ENCODE data around the gene EN2.

DNA sequence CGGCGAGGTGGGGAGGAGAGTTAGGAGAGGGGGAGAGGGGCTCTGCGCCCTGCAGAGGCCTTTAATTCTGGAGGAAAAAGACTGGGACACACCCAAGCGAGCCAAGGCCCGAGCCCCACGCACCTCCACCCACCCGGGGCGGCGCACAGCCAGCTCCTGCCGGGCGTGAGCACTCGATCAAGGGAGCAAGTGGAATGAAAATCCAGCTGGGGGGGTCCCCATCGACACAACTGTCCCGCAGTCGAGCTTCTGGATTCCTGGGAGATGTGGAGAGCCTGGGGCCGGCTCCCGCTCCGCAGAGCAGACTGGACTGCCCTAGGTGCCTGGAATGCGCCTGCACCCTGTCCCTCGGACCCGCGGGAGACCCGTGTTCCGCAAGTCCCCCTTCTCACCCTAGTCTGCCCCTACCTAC lies 7.4 kb upstream of the EN2 start:
- TF ChIP-seq, protein P1, sequence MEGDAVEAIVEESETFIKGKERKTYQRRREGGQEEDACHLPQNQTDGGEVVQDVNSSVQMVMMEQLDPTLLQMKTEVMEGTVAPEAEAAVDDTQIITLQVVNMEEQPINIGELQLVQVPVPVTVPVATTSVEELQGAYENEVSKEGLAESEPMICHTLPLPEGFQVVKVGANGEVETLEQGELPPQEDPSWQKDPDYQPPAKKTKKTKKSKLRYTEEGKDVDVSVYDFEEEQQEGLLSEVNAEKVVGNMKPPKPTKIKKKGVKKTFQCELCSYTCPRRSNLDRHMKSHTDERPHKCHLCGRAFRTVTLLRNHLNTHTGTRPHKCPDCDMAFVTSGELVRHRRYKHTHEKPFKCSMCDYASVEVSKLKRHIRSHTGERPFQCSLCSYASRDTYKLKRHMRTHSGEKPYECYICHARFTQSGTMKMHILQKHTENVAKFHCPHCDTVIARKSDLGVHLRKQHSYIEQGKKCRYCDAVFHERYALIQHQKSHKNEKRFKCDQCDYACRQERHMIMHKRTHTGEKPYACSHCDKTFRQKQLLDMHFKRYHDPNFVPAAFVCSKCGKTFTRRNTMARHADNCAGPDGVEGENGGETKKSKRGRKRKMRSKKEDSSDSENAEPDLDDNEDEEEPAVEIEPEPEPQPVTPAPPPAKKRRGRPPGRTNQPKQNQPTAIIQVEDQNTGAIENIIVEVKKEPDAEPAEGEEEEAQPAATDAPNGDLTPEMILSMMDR (IDR thresholded peaks at IDR 0.05), result no peak
- TF ChIP-seq ZFX (IDR thresholded peaks at IDR 0.05; ENCODE audit: borderline replicate concordance), result no peak
